Superior temporal gyrus (tissue), 1 donor: ENCODE results near the gene ZNF524.

Source experiments
- DNase-seq: peaks from one replicate; pipeline ENCODE4 v3.0.0-alpha.2; 2016; ENCODE audit errors: extremely low spot score

The ZNF524 gene

GRCh38 chr19:55602104-55603001, 2.3 kb downstream of the ZNF524 start:
- no peak for DNase-seq

DNA sequence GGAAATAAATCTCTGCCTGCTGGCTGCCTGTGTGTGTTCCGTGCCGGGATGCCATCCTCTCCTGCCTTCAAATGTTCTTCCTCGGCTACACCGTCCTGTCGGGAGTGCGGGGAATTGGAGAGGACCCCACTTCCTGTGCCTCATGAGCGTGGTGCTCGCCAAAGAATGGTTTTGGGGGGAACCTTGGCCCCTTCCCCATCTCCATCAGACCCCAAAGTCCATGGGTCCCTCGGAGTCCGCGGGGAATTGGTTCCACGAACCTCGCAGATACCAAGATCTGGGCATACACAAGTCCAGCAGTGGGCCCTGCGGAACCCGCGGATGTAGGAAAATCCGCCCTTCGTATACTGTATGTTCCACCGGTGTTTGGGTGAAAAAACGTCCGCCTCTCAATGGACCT, 3.0 kb downstream of the ZNF524 start:
- no peak for DNase-seq

DNA sequence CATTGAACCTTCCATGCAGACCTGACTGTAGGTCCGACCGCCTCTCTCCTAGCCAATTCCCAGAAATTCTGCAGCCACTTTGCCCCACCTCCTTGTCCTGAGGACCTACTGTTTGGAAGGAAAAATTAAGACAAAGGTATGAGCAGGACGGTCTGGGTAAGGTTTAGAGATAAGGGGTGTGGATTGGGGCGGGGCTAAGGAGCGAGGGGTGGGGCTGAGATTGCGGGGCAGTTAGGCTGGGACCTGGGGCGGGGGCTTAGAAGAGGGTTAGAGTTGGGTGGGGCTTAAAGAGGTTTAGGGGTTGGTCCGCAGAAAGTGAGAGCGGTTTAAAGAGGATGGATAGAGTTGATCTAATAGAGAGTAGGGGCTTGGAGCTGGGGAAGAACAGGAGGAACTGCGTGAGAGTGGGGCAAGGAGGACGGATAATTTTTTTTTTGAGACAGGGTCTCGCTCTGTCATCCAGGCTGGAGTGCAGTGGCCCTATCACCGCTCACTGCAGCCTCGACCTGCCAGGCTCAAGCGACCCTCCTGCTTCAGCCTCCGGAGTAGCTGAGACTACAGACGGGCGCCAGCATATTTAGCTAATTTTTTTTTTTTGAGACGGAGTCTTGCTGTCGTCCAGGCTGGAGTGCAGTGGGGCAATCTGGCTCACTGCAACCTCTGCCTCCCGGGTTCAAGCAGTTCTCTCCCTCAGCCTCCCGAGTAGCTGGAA, 3.6 kb downstream of the ZNF524 start:
- DNase-seq: no peak

DNA sequence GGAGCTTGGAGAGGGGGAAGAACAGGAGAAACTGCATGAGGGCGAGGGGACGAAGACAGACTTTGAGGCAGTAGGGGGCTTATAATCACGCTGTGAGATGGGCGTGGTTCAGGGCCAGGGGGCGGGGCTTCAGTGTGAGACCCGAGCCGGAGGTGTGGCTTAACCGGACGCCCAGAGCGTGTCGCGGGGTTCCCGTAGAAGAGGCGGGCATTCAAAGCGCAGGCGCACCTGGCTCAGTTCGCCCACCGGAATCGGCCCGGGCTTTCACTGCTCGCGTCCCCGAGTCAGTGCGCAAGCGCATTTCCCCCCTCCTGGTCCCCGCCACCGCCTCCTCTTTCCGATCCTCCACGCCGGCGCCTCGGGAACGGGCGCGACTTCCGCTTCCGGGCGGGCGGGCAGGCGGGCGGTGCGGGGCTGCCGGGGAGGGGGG, 5.1 kb downstream of the ZNF524 start:
- peak; percentile 93 for DNase-seq

GRCh38 chr19:55605637-55606470, 5.8 kb downstream of the ZNF524 start, which contains the start of gene ZNF865:
TSS of gene ZNF865 (plus strand) at chr19:55605647. CDS start at chr19:55613619, 7,972 bp downstream.
- peak; percentile 63 for DNase-seq

DNA sequence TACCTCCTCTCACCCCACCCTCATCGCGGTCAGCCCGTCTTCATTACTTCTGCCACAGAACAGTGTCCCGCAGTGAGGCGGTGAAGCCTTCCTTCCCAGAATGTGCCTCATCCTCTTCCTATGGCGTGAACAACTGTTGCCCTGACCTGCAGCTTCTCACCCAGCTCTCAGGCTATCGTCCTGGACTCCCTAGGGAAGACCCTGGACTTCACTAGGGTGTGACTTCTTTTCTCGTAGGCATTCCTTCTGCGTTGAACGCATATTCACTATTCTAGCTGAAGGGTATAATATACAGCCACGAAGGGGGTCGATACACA, 6.3 kb downstream of the ZNF524 start:
- no peak for DNase-seq

DNA sequence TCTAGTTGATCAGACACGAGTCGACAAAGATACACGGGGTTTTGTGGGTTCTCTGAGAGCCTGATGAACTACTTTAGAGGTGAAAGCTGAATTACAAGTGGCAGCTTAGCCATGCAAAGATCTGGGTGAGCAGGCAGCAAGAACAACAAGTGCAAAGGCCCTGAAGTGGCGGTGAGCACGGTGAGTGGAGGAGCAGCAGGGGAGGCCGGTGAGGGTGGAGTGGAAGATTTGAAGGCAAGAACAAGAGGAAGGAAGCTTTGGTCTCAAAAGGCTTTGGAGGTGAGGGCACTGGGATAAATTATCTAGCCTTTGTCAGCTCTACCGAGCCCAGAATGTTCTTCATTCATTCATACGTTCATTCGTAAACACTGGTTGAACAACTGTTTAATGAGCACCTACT, 6.7 kb downstream of the ZNF524 start:
- DNase-seq: no peak

DNA sequence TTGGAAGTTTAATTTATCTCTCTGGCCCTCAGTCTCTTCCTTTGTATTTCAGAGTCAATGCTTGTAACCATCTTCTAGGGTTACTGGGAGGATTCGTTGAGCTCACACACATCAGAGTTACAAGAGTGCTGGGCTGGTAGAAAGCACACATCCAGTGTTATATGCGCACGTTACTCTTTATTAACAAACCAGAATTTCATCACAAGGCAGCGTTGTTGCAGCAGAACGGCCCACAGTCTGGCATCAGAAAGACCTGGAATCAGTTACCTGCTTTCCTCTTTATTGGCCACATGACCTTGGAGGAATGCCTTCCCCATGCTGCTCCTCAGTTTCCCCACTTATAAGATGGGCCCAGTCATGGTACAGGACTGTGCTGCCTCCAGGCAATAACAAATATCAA, 9.2 kb downstream of the ZNF524 start:
- no peak for DNase-seq

GRCh38 chr19:55611300-55611982, 11.4 kb downstream of the ZNF524 start:
- DNase-seq: no peak

DNA sequence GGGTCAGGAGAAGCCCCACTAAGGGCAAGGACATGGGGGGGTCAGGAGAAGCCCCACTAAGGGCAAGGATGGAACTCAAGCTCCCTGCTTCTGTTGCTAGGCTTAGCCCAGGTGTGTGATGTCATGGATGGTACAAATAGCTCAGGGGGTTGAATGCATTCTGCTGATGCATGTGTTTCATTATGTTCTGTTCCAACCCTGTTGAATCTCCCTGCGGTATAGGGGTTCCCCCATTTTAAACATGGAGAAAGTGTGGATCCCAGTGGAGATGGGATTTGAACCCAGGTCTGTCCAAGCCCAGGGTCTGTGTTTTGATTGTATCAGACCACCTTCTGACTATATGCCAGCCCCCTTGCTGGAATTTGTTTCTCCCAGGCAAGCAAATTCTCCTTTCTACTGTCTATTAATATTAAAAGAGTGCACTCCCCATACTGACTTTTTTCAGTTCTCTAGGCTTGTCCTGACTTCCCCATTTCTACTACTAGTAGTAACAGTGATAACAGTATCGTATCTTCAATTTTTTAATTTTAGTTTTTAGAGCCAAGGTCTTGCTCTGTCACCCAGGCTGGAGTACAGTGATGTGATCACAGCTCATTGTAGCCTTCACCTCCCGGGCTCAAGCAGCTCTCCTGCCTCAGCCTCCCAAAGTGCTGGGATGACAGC, 12.0 kb downstream of the ZNF524 start:
- no peak for DNase-seq

DNA sequence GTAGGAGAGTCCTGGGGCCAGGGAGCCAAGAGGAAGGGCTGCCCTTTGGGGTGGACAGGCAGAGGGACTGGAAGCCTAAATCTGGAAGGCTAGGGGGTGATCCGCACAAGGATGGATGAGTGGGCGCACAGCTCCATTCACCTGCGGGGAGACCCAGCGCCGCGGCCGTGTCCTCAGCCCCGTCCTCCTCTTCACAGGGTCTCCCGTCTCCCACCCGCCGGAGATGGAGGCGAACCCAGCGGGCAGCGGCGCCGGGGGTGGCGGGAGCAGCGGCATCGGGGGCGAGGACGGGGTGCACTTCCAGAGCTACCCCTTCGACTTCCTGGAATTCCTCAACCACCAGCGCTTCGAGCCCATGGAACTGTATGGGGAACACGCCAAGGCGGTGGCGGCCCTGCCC, 13.3 kb downstream of the ZNF524 start:
- no peak for DNase-seq

- no peak for DNase-seq
Observed at GRCh38 chr19:55613930-55614710, 14.0 kb downstream of the ZNF524 start.

DNA sequence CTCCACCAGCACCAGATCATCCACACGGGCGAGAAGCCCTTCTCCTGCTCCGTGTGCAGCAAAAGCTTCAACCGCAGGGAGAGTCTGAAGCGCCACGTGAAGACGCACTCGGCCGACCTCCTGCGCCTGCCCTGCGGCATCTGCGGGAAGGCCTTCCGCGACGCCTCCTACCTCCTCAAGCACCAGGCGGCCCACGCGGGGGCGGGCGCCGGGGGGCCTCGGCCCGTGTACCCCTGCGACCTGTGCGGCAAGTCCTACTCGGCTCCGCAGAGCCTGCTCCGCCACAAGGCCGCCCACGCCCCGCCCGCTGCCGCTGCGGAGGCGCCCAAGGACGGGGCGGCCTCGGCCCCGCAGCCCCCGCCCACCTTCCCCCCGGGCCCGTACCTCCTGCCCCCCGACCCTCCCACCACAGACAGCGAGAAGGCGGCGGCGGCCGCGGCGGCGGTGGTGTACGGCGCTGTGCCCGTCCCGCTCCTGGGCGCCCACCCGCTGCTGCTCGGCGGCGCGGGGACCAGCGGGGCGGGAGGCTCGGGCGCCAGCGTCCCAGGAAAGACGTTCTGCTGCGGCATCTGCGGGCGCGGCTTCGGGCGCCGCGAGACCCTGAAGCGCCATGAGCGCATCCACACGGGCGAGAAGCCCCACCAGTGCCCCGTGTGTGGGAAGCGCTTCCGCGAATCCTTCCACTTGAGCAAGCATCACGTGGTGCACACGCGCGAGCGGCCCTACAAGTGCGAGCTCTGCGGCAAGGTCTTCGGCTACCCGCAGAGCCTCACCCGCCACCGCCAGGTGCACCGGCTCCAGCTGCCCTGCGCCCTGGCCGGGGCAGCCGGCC, 14.8 kb downstream of the ZNF524 start:
- DNase-seq: no peak

DNA sequence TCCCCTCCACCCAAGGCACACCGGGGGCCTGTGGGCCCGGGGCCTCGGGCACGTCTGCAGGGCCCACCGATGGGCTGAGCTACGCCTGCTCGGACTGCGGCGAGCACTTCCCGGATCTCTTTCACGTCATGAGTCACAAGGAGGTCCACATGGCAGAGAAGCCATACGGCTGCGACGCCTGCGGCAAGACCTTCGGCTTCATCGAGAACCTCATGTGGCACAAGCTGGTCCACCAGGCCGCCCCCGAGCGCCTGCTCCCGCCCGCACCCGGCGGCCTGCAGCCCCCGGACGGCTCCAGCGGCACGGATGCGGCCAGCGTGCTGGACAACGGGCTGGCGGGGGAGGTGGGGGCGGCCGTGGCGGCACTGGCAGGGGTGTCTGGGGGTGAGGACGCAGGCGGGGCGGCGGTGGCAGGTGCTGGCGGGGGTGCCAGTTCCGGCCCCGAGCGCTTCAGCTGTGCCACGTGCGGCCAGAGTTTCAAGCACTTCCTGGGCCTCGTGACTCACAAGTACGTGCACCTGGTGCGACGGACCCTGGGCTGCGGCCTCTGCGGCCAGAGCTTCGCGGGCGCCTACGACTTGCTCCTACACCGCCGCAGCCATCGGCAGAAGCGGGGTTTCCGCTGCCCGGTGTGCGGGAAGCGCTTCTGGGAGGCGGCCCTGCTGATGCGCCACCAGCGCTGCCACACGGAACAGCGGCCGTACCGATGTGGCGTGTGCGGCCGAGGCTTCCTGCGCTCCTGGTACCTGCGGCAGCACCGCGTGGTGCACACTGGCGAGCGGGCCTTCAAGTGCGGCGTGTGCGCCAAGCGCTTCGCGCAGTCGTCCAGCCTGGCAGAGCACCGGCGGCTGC, 15.7 kb downstream of the ZNF524 start:
- no peak for DNase-seq

DNA sequence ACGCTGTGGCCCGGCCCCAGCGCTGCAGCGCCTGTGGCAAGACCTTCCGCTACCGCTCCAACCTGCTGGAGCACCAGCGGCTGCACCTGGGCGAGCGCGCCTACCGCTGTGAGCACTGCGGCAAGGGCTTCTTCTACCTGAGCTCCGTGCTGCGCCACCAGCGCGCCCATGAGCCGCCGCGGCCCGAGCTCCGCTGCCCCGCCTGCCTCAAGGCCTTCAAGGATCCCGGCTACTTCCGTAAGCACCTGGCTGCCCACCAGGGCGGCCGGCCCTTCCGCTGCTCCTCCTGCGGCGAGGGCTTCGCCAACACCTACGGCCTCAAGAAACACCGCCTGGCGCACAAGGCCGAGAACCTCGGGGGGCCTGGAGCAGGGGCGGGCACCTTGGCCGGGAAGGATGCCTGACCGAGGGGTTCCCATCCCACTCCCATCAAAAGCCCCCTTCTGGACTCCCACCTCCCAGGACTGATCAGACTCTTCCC, 16.3 kb downstream of the ZNF524 start:
- DNase-seq: no peak

- DNase-seq: no peak
Observed at GRCh38 chr19:55617426-55617825, 17.3 kb downstream of the ZNF524 start.

GRCh38 chr19:55618426-55618825, 18.3 kb downstream of the ZNF524 start:
- DNase-seq: no peak

DNA sequence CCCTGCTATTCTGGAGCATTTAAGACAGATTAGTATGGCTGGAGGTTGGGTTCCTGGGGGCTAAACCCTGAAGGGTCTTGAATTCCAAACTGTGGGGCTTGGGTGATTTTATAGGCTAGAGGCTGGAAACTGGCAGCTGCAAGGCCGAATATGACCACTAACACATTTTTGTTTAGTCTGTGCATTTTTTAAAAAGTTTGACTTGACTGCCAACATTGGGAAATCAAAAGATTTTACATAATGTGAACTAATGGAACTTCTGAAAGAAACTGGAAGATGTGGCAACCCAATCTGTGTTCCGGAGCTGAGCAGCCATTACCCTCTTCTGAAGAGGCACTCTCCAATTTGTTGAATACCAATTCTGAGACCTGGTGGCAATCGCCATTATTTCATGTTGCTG, 19.2 kb downstream of the ZNF524 start:
- DNase-seq: peak; percentile 8
